ENCODE results near the gene SLC31A2.
"Not testable (repeated sequence)": the region's sequence is repeated elsewhere in the genome, so short reads cannot be mapped to it uniquely, and the experiment has no call there.

DNA sequence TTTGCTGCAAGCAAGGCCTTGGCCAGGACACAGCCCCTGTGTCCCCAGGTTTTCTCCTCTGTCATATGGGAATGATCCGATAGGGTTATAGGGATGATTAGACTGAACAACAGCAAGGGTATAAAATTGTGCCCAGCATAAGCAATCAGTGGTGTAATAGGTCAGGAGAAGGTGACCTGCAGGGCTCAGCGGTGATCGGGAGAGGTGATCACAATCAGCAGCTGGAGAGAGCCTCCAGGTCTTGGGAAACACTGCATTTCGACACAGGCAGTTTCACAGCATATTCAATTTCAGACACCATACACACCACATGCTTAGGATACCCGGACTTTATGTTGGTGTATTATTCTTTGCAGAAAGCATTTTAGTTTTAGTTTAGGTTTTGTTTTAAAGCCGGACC, 45.5 kb upstream of the SLC31A2 start:
- TF ChIP-seq POLR2A (IDR thresholded peaks at IDR 0.05; ENCODE audit: low read length); GATA1 (IDR thresholded peaks at IDR 0.05; ENCODE audit: low read depth, low read length): not testable (repeated sequence)
